Tibial artery (tissue), 4 donors: ENCODE data around the gene IKBKE.

Source experiments
- DNase-seq, 2 donors: peaks; one replicate each; pipeline ENCODE4 v3.0.0-alpha.2; 2019
- H3K27ac ChIP-seq, 2 donors: fragments of 200-600 bp; sonication (generic) in 1 of 2; 1 replicate in 1 of 2; 2 replicates in 1 of 2; pipeline ENCODE4 v1.5.1; 2018 to 2019; ENCODE audit warnings: mild to moderate bottlenecking in 1 of 2
- H3K27me3 ChIP-seq, 2 donors: fragments of 200-600 bp; sonication (generic) in 1 of 2; one replicate each; pipeline versions ENCODE4 v1.5.1 to v1.6.0; 2016 to 2019
- H3K36me3 ChIP-seq, 3 donors: fragments of 200-600 bp; sonication (generic) in 2 of 3; one replicate each; pipeline ENCODE4 v1.5.1; 2016 to 2019; ENCODE audit warnings: mild to moderate bottlenecking in 2 of 3
- H3K4me1 ChIP-seq, 4 donors: fragments of 200-600 bp; sonication (generic) in 2 of 4; 1 replicate in 3 of 4; 2 replicates in 1 of 4; pipeline ENCODE4 v1.5.1; 2016 to 2019
- H3K4me3 ChIP-seq, 2 donors: fragments of 200-600 bp; sonication (generic) in 1 of 2; 1 replicate in 1 of 2; 2 replicates in 1 of 2; pipeline ENCODE4 v1.5.1; 2018 to 2019; ENCODE audit warnings: mild to moderate bottlenecking in 2 of 2
- H3K9me3 ChIP-seq, 3 donors: fragments of 200-600 bp; sonication (generic) in 1 of 3; one replicate each; pipeline ENCODE4 v1.5.1; 2016 to 2019
- CTCF ChIP-seq, 2 experiments: fragments of 200-600 bp in 1 of 2; fragments of 450-650 bp in 1 of 2; IDR thresholded peaks; one replicate each; pipeline ENCODE4 v1.5.1; 2017 to 2019; ENCODE audit warnings: antibody characterized with exemption in 2 of 2, mild to moderate bottlenecking in 1 of 2, moderate library complexity in 1 of 2
- intact Hi-C: fragments of 100-400 bp; cut with DNase I; formaldehyde crosslinking; loops from one replicate; pipeline ENCODE4 v1.15.0; 2023; ENCODE audit warnings: low total_unique reads

The IKBKE gene

GRCh38 chr1:206544562-206545257 is 74.4 kb downstream of the IKBKE start:
- TF ChIP-seq CTCF (IDR thresholded peaks at IDR 0.05) = peak; percentile 68 to 87
- Histone ChIP-seq H3K27ac (no peak overlapping the region), H3K36me3 (no peaks in the 10 kb centered on the region), H3K4me3 (no peak overlapping the region), H3K4me1 (peaks cover 0 to 24% (median 21%) of the 10 kb centered on the region in 4 donors), H3K9me3 (no peaks in the 10 kb centered on the region), H3K27me3 (no peaks in the 10 kb centered on the region)
- intact Hi-C loops = loop anchor here (5.0 kb wide), 2 partner anchors 38 to 57 kb away; no protein-coding TSS in a partner anchor
- peak; percentile 58 to 77 for DNase-seq

DNA sequence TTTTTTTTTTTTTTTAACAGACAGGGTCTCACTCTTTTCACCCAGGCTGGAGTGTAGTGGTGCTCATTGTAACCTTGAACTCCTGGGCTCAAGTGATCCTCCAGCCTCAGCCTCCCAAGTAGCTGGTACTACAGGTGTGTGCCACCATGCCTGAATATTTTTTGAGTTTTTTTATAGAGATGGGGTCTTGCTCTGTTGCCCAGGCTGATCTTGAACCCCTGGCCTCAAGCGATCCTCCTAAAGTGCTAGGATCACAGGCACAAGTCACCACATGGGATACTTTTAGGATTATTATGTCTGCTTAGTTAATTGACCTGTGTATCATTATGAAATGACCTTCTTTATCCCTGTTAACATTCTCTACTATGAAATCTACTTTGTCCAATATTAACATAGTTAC is 75.1 kb downstream of the IKBKE start:
- intact Hi-C loops = loop anchor here (5.0 kb wide), 1 partner anchor 37 kb away; no protein-coding TSS in a partner anchor
- H3K27ac ChIP-seq = no peak overlapping the region
- DNase-seq = no peak
- H3K9me3 ChIP-seq = no peaks in the 10 kb centered on the region
- H3K36me3 ChIP-seq = no peaks in the 10 kb centered on the region
- no peaks in the 10 kb centered on the region for H3K27me3 ChIP-seq
- H3K4me3 ChIP-seq = no peak overlapping the region
- TF ChIP-seq CTCF (IDR thresholded peaks at IDR 0.05) = no peak
- H3K4me1 ChIP-seq = peaks cover 0 to 18% (median 15%) of the 10 kb centered on the region in 4 donors
